NCI-H226 (cell line): Measurements from ENCODE around the gene TLE3.

Experiments used
- DNase-seq: peaks from one replicate; pipeline ENCODE4 v3.0.0-alpha.2; 2015

Gene TLE3

GRCh38 chr15:70046679-70047369, 50.9 kb downstream of the TLE3 start:
- no peak for DNase-seq

GRCh38 chr15:70045045-70045444, 52.7 kb downstream of the TLE3 start:
- peak; percentile 18 for DNase-seq

GRCh38 chr15:70044168-70044567, 53.5 kb downstream of the TLE3 start:
- peak; percentile 11 for DNase-seq

GRCh38 chr15:70043590-70043989, 54.1 kb downstream of the TLE3 start:
- DNase-seq, result no peak

DNA sequence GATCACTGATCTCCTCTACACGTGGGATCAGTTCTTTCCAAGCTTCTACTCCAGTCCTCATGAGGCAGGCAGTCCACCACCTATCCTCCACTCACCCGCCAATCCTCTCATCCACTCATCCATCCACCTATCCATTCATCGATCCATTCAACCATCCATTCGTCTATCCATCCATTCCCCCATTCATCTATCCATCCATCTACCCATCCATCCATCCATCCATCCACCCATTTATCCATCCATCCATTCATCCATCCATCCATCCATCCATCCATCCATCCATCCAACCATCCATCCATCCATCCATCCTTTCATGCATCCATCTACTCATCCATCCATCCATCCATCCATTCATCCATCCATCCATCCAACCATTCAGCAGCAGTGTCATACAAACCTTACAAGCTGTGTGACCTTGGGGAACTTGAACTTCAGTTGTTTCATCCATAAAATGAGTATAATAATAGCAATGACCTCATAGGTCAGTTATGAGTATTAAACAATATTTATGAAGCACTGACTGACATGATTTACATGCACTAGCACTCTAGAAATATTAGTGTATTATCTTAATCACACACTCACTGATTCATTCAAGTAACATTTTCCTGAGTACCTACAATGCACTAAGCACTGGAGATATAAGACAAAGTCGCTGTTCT, 55.0 kb downstream of the TLE3 start:
- DNase-seq, result no peak

- DNase-seq, result no peak
Observed at GRCh38 chr15:70039917-70040316, 57.8 kb downstream of the TLE3 start.

GRCh38 chr15:70038730-70039392, 58.9 kb downstream of the TLE3 start:
- DNase-seq, result no peak

- DNase-seq, result no peak
Observed at GRCh38 chr15:70037292-70037640, 60.5 kb downstream of the TLE3 start.

- no peak for DNase-seq
Observed at GRCh38 chr15:70036585-70037291, 61.0 kb downstream of the TLE3 start.

DNA sequence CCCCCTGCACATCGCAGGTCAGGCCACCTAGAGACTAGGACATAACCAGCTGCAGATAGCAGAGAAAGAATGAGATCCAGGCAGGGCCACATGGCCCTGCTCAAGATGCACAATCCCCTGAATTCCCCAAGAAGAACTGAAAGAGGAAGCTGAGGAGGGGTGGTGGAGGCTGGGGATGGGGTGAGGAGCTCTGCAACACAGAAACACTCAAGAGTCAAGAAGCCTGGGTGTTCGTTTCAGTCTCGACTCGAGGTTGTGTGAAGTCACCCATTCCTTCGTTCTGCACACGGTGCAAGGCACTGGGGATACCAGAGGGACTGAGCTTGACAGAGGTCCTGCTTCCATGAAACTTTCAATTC, 62.0 kb downstream of the TLE3 start:
- DNase-seq, result no peak

DNA sequence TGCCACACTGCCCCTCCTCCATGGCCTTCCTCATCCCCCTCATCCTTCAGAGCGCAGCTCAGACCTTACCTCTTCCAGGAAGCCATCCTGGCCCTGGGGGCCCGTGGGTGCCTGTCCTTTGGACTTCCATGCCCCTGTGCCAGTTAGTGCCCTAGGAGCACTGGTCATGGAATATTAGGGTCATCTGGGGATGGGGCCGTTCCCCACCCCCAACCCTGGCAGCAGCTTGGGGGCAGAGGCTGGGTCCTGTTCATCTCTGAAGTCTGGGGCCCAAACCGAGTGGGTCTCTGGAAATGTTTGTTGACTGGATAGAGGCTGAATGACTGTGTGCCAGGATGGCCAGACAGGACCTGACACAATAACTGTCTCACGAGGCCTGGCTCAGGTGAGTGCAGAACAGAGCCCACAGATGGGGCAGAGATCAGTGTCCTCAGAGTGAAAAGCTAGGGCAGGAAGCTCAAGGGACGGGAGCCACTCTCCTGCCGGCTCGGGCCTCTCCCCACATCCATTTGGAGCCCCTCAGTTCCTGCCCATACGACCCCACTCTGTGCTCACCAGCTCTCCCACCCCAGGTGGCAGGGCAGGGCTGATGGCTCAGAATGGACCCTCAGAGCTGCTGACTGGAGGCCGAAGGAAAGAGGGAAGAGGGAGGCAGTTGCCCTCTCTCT, 62.5 kb downstream of the TLE3 start:
- no peak for DNase-seq

- DNase-seq, result no peak
Observed at GRCh38 chr15:70034596-70034995, 63.1 kb downstream of the TLE3 start.

DNA sequence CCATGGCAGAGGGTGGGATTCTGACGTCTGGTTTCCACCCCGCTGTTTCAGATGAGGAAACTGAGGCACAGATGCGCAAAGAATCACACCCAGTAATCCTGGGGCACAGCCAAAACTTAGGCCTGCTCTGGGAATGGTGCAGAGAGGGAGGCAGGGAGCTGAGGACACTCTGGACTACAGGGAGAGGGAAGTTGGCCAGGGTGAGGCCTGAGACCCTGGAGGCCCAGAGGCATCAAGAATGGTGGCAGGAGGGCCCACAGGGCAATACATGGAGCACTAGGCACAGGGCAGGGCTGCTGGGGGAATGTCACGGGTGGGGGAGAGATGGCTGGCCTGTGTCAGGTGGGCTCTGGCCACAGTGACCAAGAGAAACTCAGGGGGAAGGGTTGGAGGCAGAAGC, 63.6 kb downstream of the TLE3 start:
- no peak for DNase-seq

DNA sequence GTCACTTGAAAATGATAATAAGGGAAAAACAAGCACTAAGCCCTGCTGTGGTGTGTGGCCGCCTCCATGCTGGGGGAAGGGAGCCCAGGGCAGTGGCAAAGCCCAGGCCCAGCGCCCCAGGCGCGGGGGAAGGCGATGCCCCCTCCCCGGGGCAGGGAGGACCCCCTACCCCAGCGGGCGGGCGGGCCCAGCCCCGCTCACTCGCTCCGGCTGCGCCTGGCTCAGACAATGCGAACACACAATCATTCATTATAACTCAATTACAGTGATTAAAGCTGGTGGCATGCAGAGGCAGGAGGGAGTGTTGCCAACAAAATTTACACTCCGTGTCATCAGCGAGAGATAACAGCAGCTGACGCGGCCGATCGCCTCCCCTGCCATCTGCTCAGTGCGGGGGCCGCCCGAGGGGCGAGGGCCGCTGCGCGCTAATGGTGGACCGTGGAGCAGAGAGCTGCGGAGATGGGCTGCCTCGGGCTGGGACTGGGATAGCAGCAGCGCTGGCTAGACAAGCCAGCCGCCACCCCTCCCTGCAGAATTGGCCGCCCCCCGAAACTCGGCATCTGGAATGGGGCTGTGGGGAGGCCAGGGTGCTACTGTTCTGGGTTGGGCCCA, 64.1 kb downstream of the TLE3 start:
- no peak for DNase-seq

DNA sequence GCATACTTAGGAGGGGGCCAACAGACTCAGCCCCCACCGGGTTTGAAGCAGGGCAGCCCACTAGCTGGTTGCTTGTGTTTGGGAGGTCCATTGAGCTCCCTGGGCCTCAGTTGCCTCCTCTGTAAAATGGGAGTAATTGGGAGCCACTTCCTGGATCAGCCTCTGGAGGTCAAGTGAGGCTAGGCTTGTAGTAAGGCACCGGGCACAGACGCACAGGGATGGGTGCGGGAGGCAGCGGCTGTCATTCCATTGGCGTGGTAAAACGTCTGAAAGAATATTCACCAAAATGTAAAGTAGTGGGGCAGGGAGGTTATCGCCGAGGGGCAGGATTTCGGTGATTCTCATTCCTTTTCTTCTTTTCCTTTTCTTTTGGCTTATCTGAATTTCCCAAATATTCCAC, 64.6 kb downstream of the TLE3 start:
- DNase-seq, result no peak

- no peak for DNase-seq
Observed at GRCh38 chr15:70032509-70032908, 65.2 kb downstream of the TLE3 start.

DNA sequence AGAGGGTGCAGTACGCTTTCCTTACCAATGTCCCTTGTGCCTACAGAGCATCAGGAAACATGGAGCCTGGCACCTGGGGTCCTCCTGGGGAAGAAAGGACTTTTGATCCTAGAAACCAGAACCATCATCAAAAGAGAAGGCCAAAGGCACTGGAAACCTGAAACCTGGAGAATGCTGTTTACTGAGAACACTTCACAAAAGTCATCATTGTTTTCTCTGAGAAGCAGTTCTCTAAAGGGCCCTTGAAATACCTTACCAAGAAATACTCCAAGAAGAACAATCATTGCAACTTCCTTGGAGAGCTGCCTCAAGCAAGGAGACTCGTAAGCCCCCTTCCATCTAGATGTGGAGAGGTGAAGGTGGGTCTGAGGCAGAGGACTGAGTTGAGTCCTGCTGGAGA, 66.0 kb downstream of the TLE3 start:
- DNase-seq, result no peak

DNA sequence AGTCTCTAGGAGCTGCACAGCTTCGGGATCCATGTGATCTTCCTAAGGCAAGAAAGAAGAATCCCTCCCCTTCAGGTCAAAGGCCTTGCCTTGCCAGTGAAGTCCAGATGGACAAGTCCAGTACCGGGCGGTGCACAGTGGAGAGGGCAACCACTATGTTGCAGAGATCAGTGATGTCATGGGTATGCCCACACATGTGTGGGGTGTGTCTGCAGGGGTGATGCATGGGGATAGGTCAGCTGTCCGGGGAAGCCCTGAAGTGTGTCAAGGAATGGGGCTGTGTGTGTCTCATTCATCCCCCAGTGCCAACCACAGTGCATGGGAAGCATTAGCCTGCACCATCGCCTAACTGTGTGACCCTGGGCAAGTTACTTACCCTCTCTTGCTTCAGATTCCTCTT, 66.5 kb downstream of the TLE3 start:
- DNase-seq, result peak; percentile 16

- DNase-seq, result no peak
Observed at GRCh38 chr15:70030851-70031250, 66.9 kb downstream of the TLE3 start.

GRCh38 chr15:70029297-70029701, 68.4 kb downstream of the TLE3 start:
- no peak for DNase-seq

DNA sequence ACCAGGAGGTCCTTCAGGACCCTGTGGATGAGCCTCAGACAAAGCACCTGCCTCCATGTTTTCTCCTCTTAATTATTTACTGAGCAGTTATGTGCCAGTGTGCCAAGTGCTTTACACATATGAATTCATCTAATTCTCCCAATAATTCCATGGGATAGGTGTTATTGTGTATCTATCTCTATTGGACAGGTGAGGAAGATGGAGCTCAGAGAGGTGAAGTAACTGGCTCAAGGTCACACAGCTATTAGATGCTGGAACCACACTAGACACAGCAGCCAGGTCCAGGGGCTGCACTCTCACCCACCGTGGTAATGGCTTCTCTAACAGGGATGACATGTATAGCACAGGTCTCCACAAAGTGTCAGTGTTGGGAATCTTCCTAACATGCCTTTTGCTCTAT, 70.2 kb downstream of the TLE3 start:
- DNase-seq, result no peak

- no peak for DNase-seq
Observed at GRCh38 chr15:70026991-70027390, 70.7 kb downstream of the TLE3 start.
